ENCODE data around the gene HEXD.

DNA sequence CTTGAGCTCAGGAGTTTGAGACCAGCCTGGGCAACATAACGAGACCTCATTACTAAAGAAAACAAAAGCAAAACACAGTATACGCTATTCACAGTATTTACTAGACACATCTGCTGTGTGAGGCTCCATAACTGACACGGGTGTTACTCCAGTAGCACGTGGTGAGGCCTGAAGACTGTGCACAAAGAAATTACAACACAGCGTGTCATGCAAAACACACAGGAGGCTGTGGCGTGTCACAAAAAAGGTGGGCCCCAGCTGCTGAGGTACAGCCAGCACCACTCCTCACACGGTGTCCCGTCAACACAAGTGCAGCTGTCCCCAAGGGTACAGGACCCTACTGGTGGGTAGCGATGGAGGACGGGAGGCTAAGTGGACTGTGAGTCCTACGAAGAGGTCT, 29.7 kb downstream of the HEXD start:
- TF ChIP-seq BHLHE40 (IDR thresholded peaks at IDR 0.05; ENCODE audit: borderline replicate concordance) (no peak), FOXM1 (IDR thresholded peaks at IDR 0.05; ENCODE audit: borderline replicate concordance) (no peak), HDGF (IDR thresholded peaks at IDR 0.05; ENCODE audit: borderline replicate concordance) (no peak), LEF1 (IDR thresholded peaks at IDR 0.05; ENCODE audit: borderline replicate concordance) (no peak), NFRKB (IDR thresholded peaks at IDR 0.05) (no peak), ARNT (IDR thresholded peaks at IDR 0.05) (no peak), TARDBP (IDR thresholded peaks at IDR 0.05) (no peak), ZNF384 (IDR thresholded peaks at IDR 0.05) (no peak), CTBP1 (IDR thresholded peaks at IDR 0.05; ENCODE audit: borderline replicate concordance) (no peak), SUZ12 (IDR thresholded peaks at IDR 0.05) (no peak), SP1 (IDR thresholded peaks at IDR 0.05) (no peak)

Data from HEK293T (cell line).